ENCODE measurements around the gene RANBP17. TPM values are rescaled to one million over a fixed set of nuclear protein-coding genes. Genes with fewer than 3 reads are reported as not detected.

The RANBP17 gene
- total and polyA plus RNA-seq, 9 of the 15 experiments (the other 6 are each of a cell fraction or from before 2014, with no cell fraction given) = not detected

- no peak overlapping the region for H2AFZ ChIP-seq (ENCODE audit: low read depth, low read length)
- no peaks in the 10 kb centered on the region for H3K27me3 ChIP-seq (ENCODE audit: control insufficient read depth in 2 of 2, insufficient read depth in 2 of 2, low read length in 2 of 2)
- in situ Hi-C loops (cut with MboI) (no loop called here), intact Hi-C loops (cut with micrococcal nuclease) (loop anchor here (10.0 kb wide), 1 partner anchor 347 kb away; no protein-coding TSS in a partner anchor)
- H3K36me3 ChIP-seq (ENCODE audit: control insufficient read depth, insufficient read depth, low read length) = no peaks in the 10 kb centered on the region
- H3K79me2 ChIP-seq (ENCODE audit: control insufficient read depth, insufficient read depth, low read length) = no peaks in the 10 kb centered on the region
- H3K9me1 ChIP-seq (ENCODE audit: control insufficient read depth, insufficient read depth, low read length) = no peaks in the 10 kb centered on the region
- POLR2A ChIA-PET = no interaction called here
- H4K20me1 ChIP-seq (replicated peaks; ENCODE audit: control insufficient read depth, insufficient read depth, low read length) = no peaks in the 10 kb centered on the region
- no peaks in the 10 kb centered on the region for H3K4me1 ChIP-seq (replicated peaks in 1 of 2; ENCODE audit: control insufficient read depth in 2 of 2, insufficient read depth in 2 of 2, low read length in 2 of 2)
- TF ChIP-seq SRSF7 (optimal IDR thresholded peaks at IDR 0.05; ENCODE audit: low read depth, low read length) (no peak), NCOR1 (IDR thresholded peaks at IDR 0.05) (no peak), RBBP5 (IDR thresholded peaks at IDR 0.05; ENCODE audit: borderline replicate concordance, insufficient read depth, low read length, poor library complexity, severe bottlenecking) (no peak), CEBPB (tag; IDR thresholded peaks at IDR 0.05) (no peak), PCBP2 (IDR thresholded peaks at IDR 0.05; ENCODE audit: low read depth, low read length, poor library complexity, severe bottlenecking) (no peak), SPI1 (IDR thresholded peaks at IDR 0.05; ENCODE audit: borderline replicate concordance, low read depth, low read length) (no peak), ZNF253 (CRISPR knock-in tag; conservative IDR thresholded peaks at IDR 0.05) (no peak), E2F4 (CRISPR knock-in tag; IDR thresholded peaks at IDR 0.05; ENCODE audit: low read depth) (no peak), BDP1 (IDR thresholded peaks at IDR 0.05; ENCODE audit: insufficient read depth, insufficient read length) (no peak), TSHZ1 (CRISPR knock-in tag; IDR thresholded peaks at IDR 0.05) (no peak), RFX7 (CRISPR knock-in tag; IDR thresholded peaks at IDR 0.05) (no peak), KDM1A (IDR thresholded peaks at IDR 0.05) (no peak), BMI1 (IDR thresholded peaks at IDR 0.05; ENCODE audit: low read length) (no peak), HNRNPLL (IDR thresholded peaks at IDR 0.05; ENCODE audit: low read depth, low read length, poor library complexity, severe bottlenecking) (no peak), KDM2B (CRISPR knock-in tag; IDR thresholded peaks at IDR 0.05) (no peak), ZNF280A (IDR thresholded peaks at IDR 0.05; ENCODE audit: low read depth, partially characterized antibody) (no peak), RB1 (IDR thresholded peaks at IDR 0.05; ENCODE audit: low read depth) (no peak), SREBF1 (IDR thresholded peaks at IDR 0.05; ENCODE audit: borderline replicate concordance, low read depth, low read length) (no peak), CXXC5 (CRISPR knock-in tag; IDR thresholded peaks at IDR 0.05) (no peak), NCOA6 (IDR thresholded peaks at IDR 0.05) (no peak)
- no peak for ATAC-seq
- no peak for DNase-seq (ENCODE audit: extremely low read depth in 1 of 4, low spot score in 3 of 4)
- H3K27ac ChIP-seq (ENCODE audit: extremely low read depth, low read depth, low read length) = no peak overlapping the region
- no peaks in the 10 kb centered on the region for H3K9me3 ChIP-seq (replicated peaks; ENCODE audit: control insufficient read depth, insufficient read depth, low read depth, low read length)
- 0% methylated on average over 1 of the region's 1 CpG for WGBS (ENCODE audit: insufficient coverage, low coverage, missing lambda C conversion rate)
- CTCF ChIA-PET (ENCODE audit: low intra/inter-chr PET ratio) = no interaction called here
- no peak overlapping the region for H3K4me2 ChIP-seq (ENCODE audit: insufficient read depth, low read length)
- no TSS peak for BruUV-seq (replicated peaks)
- H3K4me3 ChIP-seq = no peak overlapping the region
- FAIRE-seq = no peak
- no peak overlapping the region for H3K9ac ChIP-seq (ENCODE audit: insufficient read depth in 1 of 2, low read depth in 2 of 2, low read length in 2 of 2)
These were observed 43.6 kb upstream of the RANBP17 start for GRCh38 chr5:170818232-170818631.

Measured in K562 (cell line).